HK-2 (cell line): Measurements from ENCODE around the gene LCLAT1.

Experiments
- DNase-seq: peaks from one replicate; pipeline ENCODE4 v3.0.0-alpha.2; 2018; ENCODE audit not compliant: unreplicated experiment

LCLAT1 gene

DNA sequence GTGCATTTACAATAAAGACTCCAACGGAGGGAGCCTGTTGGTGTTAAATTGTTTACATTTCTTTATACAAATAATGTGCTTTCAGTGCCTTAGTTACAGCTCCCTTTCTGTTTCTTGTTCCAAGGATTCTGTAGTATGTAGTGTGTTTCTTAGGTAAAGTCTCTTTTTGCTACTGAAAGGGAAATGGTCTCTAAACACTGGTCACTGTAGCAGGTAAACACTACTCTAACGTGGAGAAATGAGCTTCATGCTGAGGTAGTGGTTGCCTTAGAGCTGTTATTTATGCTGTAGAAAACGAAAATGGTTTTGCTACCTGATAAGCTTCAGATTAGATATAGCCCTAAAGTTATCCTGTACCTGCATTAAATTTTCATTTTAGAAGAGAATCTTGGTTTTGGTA, 196.6 kb downstream of the LCLAT1 start:
- DNase-seq = no peak

DNA sequence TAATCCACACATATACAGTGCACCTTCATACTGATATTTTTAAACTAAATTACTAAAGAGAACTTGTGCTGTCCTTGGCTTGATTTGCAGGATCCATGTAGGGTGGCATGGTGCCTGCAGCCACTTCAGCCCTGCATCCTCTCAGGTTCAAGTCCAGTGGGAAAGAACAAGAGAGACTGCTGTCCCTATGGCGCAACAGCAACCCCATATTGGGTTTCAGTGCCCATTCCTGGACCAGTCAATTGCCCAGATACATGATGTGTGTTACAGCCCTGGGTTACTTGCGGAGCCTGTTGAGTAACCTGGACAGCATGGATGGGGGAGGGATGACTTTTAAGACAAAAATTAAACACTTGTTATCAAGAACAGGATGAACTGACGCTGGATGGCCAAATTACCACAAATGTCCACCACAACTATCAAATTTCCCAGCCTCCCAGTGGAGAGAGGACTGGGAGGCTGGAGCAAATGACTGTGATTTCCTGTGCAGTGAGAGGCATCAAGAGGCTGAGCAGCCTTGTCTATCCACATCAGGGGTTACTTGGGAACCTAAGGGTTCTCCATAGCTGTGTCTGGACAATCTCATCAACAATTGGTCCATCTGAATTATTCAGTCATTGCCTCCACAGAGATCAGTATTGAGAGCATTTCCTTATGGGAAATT, 198.2 kb downstream of the LCLAT1 start:
- no peak for DNase-seq

DNA sequence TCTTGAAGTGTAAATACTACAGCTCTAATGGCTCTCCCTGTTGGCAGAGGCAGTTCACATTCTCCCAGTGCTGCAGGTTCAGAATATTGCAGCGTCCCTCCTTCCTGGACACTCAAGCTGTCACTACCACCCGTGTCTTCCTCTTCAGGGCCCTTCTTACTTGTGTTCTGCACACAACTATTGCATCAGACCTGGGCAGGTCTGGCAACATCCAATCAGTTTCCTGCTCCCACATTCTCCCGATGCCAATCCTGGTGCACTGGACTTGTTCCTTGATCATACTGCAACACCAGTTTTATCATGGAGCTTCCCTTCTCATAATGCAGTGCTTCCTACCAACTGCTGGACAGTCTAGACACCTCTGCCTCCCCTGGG, 198.7 kb downstream of the LCLAT1 start:
- no peak for DNase-seq

DNA sequence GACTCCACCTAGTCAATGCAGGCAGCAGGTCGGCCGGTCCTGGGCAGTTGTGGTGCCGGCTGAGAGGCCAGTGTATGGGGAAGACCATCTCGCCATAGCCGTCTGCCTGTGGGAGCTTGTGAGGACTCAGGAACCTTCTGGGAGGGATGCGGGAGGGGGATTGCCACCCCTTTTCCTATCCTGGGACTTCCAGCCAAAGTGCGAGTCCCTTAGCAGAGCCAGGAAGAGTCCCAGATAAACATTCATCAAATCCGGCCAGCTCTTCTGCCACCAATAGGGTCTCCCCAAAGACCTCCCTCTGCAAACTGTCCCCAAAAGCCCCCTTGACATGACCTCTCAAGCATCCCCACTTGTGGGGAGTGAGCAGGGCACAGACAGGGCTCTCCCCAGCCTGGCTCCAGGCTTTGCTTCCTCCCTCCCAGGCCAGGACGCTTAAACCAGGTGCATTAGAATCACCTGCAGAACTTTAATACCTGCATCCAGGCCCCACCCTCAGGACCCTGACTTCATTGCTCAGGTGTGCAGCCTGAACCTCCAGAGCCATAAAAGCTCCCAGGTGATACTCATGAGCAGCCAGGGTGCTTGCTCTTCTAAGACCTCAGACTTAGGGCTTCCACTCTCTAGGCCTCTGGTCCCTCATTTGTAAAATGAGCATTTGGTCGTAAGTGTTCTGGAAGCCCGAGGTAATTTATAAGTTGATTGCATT, 200.9 kb downstream of the LCLAT1 start:
- DNase-seq = no peak

DNA sequence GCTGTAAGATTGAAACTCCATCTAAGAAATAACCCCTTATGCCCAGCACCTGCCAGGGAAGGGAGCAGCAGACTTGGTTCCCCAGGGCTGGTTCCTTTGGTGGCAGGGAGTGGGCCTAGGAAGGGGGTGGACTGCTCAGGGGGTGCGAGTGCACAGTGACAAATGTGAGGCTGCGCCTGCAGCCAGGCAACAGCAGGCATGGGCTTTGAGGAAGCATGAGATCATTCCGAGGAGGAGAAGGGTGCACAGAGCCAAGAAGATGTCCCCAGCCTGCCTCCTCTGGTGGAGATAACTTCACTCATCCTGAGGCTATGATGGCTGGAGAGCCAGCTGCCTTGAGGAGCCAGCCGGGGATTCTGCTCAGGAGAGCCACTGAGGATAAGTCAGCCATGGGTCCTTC, 202.2 kb downstream of the LCLAT1 start:
- DNase-seq = no peak

DNA sequence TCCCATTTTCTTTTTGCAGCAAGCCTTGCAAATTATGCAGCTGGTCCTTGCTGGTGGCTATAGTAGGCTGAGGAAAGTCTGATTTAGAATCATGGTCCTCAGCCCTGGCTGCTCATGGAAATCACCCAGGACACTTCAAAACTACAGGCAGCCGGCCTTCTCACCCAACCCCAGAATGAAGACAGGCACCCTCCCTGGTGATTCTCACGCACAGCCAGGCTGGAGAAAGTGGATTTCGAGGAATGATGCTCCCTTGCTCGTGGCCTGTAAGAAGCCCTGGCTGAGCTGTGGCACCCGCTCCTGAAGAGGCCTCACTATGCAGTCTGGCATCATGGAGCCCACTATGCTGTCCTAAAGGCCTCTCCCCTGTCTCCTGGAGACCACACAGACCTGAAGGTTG, 202.8 kb downstream of the LCLAT1 start:
- DNase-seq = no peak

DNA sequence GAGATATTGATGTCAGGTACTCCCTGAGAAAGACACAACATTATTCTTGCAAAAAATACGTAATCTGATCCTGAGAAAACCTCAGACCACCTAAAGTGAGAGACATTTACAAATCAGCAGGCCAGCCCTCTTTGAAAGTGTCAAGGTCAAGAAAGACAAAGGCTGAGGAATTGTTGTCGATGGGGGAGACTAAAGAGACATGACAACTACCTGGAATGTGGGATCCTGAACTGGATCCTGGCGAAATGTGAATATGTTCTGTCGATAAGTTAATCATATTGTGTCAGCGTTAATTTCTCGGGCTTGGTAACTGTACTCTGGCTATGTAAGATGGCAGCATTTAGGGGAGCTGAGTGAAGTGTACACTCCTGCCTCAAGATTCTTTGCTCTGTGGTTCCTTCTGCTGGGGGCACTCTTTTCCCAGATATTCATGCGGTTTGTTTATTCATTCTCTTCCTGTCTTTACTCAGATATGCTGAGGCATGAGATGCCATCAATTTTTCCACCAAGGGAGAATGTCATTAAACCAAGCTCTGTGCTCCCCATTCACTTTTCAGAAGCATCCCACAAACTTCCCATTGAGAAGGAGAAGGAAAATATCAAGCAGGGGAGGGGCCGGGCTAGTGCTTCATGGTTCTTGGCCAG, 205.3 kb downstream of the LCLAT1 start:
- no peak for DNase-seq

DNA sequence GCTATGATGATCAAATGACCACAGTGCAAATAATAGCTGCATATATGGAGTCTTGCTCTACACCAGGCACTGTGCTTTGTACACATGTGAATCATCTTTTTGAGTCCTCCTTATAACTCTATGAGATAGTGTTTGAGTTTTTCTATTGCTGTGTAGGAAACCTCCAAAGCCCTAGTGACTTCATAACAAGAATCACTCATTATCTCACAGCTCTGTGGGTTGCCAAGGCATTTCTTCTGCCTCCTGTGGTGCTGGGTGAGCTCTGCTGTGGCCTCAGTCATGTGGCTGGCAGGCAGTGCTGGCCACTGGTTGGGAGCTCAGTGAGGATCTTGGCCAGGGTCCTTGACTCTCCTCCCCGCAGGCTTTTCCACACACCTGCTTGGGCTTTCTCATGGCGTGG, 206.8 kb downstream of the LCLAT1 start:
- DNase-seq = no peak

DNA sequence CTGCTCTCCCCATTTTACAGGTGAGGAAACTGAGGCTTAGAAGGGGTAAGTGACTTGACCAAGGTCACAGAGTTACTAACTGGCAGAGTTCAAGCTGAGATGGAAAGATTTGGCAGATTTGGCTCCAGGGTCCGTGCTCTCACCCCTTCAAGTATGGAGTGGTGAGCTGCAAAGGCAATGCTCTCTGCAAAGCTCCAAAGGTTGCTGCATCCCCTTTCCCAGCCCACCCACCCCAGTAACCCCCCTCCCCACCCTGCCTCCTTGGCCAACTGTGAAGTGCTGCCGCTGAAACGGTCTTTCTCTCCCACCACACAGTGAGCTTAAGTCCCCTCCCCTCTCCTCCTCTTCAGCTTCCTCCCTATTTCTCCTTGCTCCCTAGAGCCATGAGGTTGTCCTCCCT, 207.4 kb downstream of the LCLAT1 start:
- DNase-seq = no peak

DNA sequence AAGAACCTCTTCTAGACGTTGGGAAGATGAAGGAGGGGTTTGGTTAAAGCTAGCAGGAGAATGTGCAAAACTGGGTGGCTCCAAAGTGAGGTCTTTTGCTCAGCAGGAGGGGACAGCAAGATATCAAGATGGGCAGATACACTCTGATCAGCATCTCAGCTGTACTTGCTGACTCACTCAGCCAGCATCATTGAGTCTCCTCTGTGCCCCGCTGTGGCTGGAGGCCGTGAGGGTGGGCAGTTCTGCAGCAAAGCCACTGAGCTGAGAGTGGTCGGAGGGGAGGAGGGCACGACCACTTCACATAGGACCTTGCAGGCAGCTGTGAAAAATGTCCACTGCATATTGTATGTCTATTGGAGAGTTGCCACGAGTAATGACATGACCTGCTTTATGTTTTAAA, 208.2 kb downstream of the LCLAT1 start:
- DNase-seq = no peak

DNA sequence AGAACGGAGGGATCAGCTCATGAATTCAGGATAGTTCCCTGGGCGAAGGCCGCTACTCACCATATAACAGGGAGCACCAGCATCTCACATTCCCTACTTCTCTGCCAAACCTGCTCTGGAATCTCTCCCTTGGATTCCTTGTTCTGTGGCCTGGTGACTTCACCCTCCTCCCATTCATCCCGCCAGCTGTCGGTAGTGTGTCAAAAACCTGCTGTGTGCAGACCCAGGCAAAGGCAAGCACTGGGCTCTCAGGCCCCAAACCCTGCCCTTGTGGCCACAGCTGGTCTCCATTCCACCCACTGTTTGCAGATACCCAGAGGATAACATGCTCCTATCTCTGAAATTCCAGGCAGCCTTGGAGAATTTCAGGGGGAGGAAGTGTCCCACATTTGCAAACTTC, 208.6 kb downstream of the LCLAT1 start:
- no peak for DNase-seq

DNA sequence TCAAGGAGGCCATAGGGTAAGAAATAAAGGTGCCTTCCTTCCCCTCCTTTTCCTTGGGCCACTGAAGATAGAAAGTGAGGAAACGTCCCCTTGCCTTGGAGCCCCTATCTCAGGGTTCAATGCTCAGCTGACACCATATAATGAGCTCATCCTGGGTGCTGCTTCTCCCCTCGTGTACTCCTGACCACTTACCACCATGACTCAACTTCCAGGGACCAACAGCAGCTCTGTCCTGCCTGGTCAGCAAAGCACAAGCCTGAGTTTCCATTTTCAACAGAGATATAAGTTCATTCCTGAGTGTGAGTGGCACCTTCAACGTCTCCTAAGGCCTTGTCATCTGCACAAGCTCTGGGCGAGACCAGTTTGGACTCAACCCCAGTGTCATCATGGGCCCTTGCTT, 209.0 kb downstream of the LCLAT1 start:
- peak; percentile 35 for DNase-seq

DNA sequence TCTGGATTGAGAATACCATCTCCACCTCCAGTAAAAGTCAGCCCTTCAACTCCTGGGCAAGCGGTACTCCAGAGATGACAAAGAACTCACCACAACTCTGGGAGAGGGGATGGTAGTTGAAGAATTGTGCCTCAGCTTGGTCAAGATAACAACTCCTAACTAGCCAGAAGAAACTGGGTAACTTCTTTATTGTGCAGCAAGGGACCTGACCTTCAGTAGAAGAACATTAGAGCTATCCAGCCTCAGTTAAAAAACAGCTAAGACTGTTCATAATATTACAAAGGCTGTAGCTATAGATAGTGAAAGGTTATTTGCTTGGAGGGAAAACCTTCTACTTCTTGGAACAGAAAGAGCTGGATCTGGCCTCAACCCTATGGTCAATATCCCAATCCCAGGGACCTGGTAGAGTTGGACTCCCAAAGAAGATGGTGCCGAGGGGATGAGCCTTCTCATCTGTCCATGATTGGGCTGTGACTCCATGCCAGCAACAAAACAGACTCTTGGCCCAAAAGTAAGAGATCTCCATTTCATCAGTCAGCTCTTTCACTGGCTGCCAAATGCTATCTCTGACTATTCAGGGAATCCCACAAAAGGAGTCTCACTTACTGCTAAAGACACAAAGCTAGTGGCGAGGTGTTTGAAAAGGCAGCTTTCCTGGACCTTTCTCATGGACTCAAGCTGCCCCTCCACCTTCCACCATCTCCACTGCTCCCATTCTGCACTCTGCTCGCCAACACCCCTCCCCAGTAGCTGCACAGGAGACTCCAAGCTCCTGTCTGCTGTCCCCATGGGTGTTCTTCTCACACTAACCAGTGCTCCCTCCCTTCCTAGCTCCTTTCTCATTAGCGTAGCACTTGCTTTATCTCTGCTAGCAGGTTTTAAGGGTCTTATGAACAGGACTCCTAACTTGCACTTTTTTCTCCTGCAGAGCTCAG, 214.4 kb downstream of the LCLAT1 start:
- DNase-seq = no peak

DNA sequence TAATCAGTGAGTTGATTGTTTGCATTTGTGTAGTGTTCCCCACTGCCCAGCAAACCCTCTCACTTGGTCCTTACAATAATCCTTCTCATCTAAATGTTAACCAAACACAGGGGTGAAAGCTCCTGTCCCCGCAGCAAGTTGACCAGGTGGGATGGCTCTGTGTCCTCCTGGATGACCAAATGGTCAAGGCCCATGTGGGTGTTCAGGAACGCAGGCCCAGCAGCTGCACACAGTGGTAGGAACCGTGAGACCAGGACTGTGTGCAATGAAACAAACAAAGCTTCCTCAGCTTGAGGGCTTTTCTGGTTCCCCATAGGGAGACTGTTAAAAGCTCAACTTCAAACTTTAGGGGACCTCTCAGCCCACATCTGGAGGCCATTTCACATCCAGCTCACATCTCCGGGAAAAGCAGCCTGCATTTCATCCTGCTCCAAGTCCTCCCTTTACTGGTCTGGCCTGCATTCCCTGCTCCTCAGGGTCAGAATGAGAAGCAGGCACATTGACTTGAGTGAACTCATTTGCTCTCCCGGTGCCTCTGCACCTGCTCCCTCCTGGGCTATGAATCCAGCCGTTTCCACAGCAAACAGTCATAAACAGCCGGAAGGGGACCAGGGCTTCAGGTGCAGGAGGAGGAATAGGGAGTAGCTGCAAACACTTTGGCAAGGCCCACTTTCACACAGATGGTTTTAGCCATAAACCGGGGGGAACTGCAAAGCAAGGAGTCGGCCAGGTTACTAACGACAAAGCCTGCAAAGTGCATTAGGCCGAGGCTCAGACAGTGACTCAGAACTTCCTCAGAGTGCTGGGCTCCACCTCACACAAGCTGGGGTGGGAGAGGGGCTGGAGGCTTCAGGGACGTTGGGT, 215.5 kb downstream of the LCLAT1 start:
- no peak for DNase-seq

DNA sequence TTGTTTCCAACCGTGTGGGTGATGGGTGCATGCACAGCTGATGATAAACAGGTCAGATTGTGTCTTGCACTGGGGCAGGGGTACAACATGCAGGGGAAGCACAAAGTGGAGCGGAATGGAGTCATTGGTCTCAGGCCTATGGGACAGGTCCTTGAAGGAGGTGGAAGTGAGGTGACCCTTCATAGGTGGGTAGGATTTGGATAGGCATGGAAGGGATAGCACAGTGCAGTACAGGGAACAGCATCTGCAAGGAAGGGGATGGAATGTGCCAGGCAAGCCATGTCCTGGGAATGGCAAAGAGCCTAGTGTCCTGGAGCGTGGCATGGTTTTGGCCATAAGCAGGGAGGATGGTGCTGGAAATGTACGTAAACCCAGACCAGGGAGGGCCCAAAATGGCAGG, 216.3 kb downstream of the LCLAT1 start:
- DNase-seq = no peak

DNA sequence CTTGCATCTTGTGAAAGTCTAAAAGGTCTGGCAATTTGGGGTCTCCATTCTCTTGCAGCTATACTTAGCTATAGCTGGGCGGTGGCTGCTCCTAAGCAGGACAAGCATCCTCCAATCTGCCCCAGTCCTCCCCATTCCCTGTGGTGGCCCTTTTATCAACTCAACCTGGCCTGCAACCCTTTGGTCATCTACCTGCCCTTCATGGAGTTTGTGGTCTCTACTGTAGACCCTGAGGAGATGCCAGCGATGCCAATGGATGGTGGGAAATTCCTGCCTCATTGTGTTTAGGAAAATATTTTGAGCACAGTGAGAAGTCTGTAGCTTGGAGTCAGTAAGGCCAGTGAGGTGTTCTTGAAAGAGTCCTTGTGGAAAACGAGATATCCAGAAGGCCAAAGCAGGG, 216.8 kb downstream of the LCLAT1 start:
- no peak for DNase-seq

DNA sequence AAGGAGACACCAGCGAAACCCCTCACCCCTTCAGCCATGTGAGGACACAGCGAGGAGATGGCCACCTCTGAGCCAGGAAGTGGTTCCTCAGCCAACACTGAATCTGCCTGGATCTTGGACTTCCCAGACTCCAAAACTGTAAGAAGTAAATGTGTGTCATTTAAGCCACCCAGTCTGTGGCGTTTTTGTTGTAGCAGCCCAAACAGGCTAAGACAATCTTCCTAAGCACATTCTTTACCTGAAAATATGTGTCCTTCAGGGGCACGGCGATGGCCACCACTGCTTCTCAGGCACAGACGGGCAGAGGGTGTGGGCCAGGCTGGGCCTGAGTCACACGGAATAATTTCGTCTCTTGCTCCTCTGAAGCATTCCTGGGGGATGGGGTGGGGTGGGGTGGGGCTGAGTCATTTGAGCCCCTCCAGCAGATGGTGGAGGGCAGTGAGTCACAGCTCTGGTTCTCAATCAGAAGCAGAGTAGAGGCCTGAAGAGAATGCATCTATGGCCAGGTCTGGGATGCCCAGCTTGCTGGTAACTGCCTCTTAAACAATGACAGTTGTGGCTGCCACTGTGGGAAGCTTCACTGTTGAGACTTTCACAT, 217.8 kb downstream of the LCLAT1 start:
- DNase-seq = peak; percentile 83

DNA sequence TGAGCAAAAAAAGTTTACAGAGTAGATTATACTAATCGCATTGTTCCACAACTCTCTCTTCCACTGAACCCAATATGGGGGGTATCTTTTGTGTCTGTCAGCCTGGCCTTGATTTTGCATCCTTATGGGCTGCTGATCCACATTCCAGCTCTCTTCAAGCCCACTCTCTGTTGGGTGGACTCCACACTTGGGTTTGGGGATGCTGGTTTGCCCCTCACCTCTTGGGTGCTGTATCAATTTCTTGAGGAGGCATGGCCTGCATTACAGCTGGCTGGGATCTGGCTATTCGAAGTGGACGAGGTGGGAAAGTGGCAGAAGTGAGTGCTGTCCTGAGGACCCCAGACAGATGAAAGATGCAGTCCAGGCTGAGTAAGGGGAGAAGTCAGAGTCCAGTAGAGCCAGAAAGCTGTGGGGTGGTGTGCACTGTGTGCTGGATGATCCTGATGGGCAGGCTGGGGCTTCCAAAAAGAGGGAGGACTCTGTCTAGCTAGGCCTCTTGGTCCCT, 218.8 kb downstream of the LCLAT1 start:
- DNase-seq = no peak

DNA sequence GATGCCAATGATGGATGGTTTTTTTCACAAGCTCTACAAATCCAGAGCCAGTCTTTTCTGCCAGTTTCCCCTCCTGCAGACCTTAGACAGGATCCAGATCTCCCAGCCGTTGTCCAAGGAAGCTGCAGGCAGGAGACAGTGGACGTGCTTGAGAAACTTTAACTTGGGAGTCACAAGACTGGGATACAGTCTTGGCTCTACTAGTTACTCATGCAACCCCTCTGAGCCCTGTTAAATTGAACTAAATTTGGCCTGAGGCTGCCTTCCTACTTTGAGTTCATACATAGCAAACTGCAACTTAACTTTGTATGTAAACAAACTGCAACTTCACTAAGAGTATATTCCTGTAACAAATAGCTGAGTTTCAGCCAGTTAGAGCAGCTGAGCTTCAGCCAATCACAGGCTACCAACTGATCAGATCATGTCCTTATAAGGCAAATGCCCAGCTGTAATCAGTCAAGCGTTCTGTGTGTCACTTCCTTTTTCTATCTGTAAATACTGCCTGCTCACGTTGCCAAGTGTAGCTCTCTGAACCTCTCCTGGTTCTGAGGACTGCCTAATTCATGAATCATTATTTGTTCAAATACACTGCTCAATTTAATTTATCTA, 219.3 kb downstream of the LCLAT1 start:
- DNase-seq = peak; percentile 40

DNA sequence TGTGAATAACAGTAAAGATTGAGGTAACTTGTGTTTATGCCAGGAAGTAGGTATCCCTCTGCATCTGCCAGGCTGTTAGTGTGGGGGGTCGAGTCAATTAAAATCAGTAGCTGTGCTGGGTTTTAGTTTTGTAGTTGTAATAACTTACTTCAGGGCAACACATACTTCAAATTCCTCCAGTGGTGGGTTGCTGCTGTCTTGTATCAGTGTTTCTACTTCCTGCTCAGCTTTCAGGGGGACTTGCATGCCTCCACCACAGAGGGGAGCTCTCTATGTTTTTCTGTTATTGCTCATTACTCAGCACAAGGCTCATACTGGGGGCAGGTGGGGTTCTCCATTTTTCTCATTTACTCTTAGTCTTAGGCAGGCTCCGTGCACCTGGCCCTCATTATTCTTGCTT, 223.4 kb downstream of the LCLAT1 start:
- DNase-seq = no peak
